Ascending aorta (tissue), 2 donors: ENCODE results near the gene MBD3L3. TPM values are rescaled to one million over a fixed set of nuclear protein-coding genes. Genes with fewer than 3 reads are reported as not detected.
"Not testable (repeated sequence)": the region's sequence is repeated elsewhere in the genome, so short reads cannot be mapped to it uniquely, and the experiment has no call there.

ENCODE experiments used
- DNase-seq, 2 donors: peaks; one replicate each; pipeline ENCODE4 v3.0.0-alpha.2; 2019; ENCODE audit warnings: low spot score in 2 of 2
- H3K27ac ChIP-seq, 2 donors: fragments of 200-600 bp; sonication (generic); one replicate each; pipeline ENCODE4 v1.5.1; 2016 to 2017; ENCODE audit warnings: mild to moderate bottlenecking in 1 of 2
- H3K27me3 ChIP-seq: fragments of 200-600 bp; sonication (generic); one replicate; pipeline ENCODE4 v1.5.1; 2017
- H3K36me3 ChIP-seq, 2 donors: fragments of 200-600 bp; sonication (generic); one replicate each; pipeline ENCODE4 v1.5.1; 2016
- H3K4me1 ChIP-seq, 2 donors: fragments of 200-600 bp; sonication (generic); one replicate each; pipeline ENCODE4 v1.5.1; 2016 to 2017; ENCODE audit warnings: mild to moderate bottlenecking in 1 of 2
- H3K4me3 ChIP-seq, 2 donors: fragments of 200-600 bp; sonication (generic); one replicate each; pipeline ENCODE4 v1.5.1; 2016 to 2017; ENCODE audit warnings: mild to moderate bottlenecking in 1 of 2
- H3K9me3 ChIP-seq, 2 donors: fragments of 200-600 bp; sonication (generic); one replicate each; pipeline ENCODE4 v1.5.1; 2016
- CTCF ChIP-seq, 3 experiments: fragments of 200-600 bp in 2 of 3; fragments of 450-650 bp in 1 of 3; sonication (generic) in 2 of 3; IDR thresholded peaks; one replicate each; pipeline ENCODE4 v1.5.1; 2016 to 2019; ENCODE audit warnings: antibody characterized with exemption in 3 of 3, mild to moderate bottlenecking in 1 of 3, moderate library complexity in 1 of 3
- intact Hi-C: fragments of 100-400 bp; cut with DNase I; formaldehyde crosslinking; loops from one replicate; pipeline ENCODE4 v1.15.1; 2023
- total RNA-seq: library from RNA; depleted of rRNA; stranded (reverse); fragments of >200 nt; gene quantifications from one replicate; pipeline ENCODE4 v1.1.0, GENCODE V29; 2016

Gene MBD3L3
- not detected for total RNA-seq

GRCh38 chr19:7058576-7058975 lies at the start of gene MBD3L3:
Gene MBD3L3, minus strand, starts transcription at chr19:7058676. Its CDS starts 71 bp downstream, at chr19:7058605.
- H3K36me3 ChIP-seq, intact Hi-C loops, H3K27me3 ChIP-seq, H3K27ac ChIP-seq, H3K4me3 ChIP-seq, H3K4me1 ChIP-seq, DNase-seq, H3K9me3 ChIP-seq: not testable (repeated sequence)

- intact Hi-C loops, result no loop called here
- H3K4me3 ChIP-seq, result no peak overlapping the region
- H3K36me3 ChIP-seq, result no peaks in the 10 kb centered on the region
- no peak overlapping the region for H3K27ac ChIP-seq
- DNase-seq, result no peak
- no peaks in the 10 kb centered on the region for H3K9me3 ChIP-seq
- H3K27me3 ChIP-seq, result no peaks in the 10 kb centered on the region
- TF ChIP-seq CTCF (IDR thresholded peaks at IDR 0.05), result no peak
- H3K4me1 ChIP-seq, result no peaks in the 10 kb centered on the region
Measured at GRCh38 chr19:7106711-7107657, 48.5 kb upstream of the MBD3L3 start.

DNA sequence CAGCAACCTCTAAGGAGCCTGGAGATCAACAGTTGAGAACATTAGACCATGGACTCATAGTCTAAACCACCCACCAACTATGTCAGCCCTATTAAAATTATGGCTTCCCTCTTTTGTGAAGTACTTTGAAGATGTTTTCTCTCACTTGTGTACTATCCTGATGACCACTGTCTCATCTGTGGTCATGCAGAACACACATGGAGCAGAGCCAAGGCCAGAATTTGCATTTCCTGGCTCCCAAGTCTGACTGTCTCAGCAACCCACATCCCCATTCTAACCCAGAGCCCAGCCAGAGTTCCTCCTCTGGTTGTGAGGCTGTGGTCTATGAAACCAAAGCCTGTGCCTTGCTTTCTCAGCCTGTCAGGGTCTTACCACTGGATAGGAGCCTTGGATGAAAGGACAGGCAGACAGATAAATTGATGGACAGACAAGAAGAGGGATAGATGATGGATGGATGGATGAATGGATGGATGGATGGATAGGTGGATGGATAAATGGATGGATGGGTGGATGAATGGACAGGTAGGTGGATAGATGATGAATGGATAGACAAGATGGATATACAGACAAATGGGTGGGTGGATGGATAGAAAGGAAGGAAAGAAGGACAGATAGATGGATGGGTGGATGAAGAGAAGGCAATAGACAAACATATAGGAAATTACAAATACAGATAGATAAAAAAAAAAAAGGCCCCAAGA lies 46.4 kb upstream of the MBD3L3 start:
- H3K9me3 ChIP-seq, result no peaks in the 10 kb centered on the region
- DNase-seq, result no peak
- H3K27ac ChIP-seq, result no peak overlapping the region
- H3K4me1 ChIP-seq, result no peaks in the 10 kb centered on the region
- no peaks in the 10 kb centered on the region for H3K27me3 ChIP-seq
- no peak overlapping the region for H3K4me3 ChIP-seq
- no peaks in the 10 kb centered on the region for H3K36me3 ChIP-seq
- no peak for TF ChIP-seq CTCF (IDR thresholded peaks at IDR 0.05)
- intact Hi-C loops, result loop anchor here (5.0 kb wide), 2 partner anchors 42 to 292 kb away; no protein-coding TSS in a partner anchor

DNA sequence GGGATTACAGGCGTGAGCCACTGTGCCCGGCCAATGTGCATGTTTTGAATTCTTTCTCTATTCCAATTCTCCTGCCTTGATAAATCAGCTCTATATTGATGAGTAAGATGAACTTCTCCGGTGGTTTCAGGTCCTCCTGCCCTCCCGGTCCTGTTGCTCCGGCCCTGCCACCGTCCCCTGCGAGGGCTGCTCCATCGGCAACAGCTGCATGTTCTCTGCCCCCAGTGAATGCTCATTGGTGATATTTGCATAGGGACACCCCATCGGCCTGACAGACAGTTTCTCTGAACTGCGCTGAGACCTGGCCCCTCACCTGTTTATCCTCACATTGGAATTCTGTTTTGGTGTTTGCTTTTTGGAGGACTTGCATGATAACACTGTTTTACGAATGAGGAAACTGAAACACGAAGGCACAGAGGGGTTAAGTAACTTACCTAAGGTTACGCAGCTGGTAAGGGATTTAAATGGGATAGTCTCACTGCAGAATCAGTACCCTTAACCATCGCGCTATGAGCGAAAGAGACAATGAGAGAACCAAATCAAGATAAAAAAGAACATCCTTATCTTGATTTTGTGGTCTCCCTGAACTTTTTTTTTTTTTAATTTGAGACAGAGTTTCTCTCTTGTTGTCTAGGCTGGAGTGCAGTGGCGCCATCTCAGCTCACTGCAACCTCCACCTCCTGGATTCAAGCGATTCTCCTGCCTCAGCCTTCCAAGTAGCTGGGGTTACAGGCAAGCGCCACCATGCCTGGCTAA lies 43.2 kb upstream of the MBD3L3 start:
- no peak for DNase-seq
- no peaks in the 10 kb centered on the region for H3K9me3 ChIP-seq
- H3K4me3 ChIP-seq, result no peak overlapping the region
- H3K36me3 ChIP-seq, result no peaks in the 10 kb centered on the region
- peaks cover 0 to 2% of the 10 kb centered on the region in 2 donors for H3K4me1 ChIP-seq
- TF ChIP-seq CTCF (IDR thresholded peaks at IDR 0.05), result no peak
- H3K27ac ChIP-seq, result no peak overlapping the region
- H3K27me3 ChIP-seq, result no peaks in the 10 kb centered on the region
- intact Hi-C loops, result loop anchor here (1.0 to 5.0 kb wide), 4 partner anchors 46 to 579 kb away; partner anchors contain the start of gene TRAPPC5

DNA sequence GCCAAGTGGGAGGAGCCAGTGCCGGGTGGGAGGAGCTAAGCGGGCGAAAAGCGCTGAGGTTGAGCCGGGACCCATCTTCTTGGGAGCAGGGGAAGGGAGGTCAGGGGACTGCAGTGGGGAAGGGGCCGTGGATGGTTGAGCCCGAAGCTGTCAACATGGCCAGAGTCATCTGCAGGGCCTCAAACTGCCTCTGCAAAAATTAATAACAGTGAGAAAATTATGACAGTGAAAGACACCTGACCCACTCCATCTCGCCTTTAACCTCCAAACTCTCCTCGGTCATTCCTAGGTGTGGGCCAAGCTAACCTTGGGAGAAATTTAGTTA lies 41.1 kb upstream of the MBD3L3 start:
- H3K4me1 ChIP-seq, result peaks cover 0 to 2% of the 10 kb centered on the region in 2 donors
- TF ChIP-seq CTCF (IDR thresholded peaks at IDR 0.05), result no peak
- DNase-seq, result no peak

More for the DNA sequence above, 41.1 kb upstream of the MBD3L3 start:
- H3K27ac ChIP-seq, result peak overlapping the region; percentile 89 to 91
- peaks cover 0 to 6% of the 10 kb centered on the region in 2 donors for H3K9me3 ChIP-seq
- intact Hi-C loops, result loop anchor here (1.0 kb wide), 4 partner anchors 30 to 530 kb away; partner anchors contain the start of genes INSR, PET100, XAB2 and ZNF557
- no peaks in the 10 kb centered on the region for H3K27me3 ChIP-seq
- H3K36me3 ChIP-seq, result no peaks in the 10 kb centered on the region
- peak overlapping the region; percentile 67 to 70 for H3K4me3 ChIP-seq
